ENCODE measurements around the gene TWF2. TPM values are rescaled to one million over a fixed set of nuclear protein-coding genes. Genes with fewer than 3 reads are reported as not detected.
A peak's percentile ranks its signal among the peaks of the same experiment; 100 is the strongest.

The TWF2 gene
- total and polyA plus RNA-seq, 2 of the 13 experiments (the other 11 are each of a cell fraction or from before 2014, with no cell fraction given): 45.5 to 108 TPM

DNA sequence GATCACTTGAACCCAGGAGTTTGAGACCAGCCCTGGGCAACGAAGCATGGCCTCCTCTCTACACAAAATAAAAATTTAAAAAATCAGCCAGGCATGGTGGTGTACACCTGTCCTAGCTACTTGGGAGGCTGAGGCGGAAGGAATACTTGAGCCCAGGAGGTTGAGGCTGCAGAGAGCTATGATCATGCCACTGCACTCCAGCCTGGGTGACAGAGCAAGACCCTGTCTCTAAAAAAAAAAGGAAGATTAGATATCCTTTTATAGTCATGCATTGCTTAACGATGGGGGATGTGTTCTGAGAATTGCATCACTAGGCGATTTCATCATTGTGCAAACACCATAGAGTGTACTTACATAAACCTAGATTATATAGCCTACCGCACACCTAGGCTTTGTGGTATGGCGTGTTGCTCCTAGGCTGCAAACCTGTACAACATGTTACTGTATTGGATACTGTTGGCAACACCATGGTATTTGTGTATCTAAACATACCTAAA is 28.4 kb downstream of the TWF2 start (continued):
- TF ChIP-seq, protein P1, sequence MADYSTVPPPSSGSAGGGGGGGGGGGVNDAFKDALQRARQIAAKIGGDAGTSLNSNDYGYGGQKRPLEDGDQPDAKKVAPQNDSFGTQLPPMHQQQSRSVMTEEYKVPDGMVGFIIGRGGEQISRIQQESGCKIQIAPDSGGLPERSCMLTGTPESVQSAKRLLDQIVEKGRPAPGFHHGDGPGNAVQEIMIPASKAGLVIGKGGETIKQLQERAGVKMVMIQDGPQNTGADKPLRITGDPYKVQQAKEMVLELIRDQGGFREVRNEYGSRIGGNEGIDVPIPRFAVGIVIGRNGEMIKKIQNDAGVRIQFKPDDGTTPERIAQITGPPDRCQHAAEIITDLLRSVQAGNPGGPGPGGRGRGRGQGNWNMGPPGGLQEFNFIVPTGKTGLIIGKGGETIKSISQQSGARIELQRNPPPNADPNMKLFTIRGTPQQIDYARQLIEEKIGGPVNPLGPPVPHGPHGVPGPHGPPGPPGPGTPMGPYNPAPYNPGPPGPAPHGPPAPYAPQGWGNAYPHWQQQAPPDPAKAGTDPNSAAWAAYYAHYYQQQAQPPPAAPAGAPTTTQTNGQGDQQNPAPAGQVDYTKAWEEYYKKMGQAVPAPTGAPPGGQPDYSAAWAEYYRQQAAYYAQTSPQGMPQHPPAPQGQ (CRISPR knock-in tag; IDR thresholded peaks at IDR 0.05; ENCODE audit: borderline replicate concordance): peak; percentile 54; the same call in 1 of the 2 replicates
- TF ChIP-seq ZNF451 (CRISPR knock-in tag; IDR thresholded peaks at IDR 0.05) (no peak), ATM (IDR thresholded peaks at IDR 0.05; ENCODE audit: borderline replicate concordance) (peak; percentile 95; the same call in 1 of the 2 replicates), DMTF1 (CRISPR knock-in tag; IDR thresholded peaks at IDR 0.05) (no peak), PHF8 (CRISPR knock-in tag; IDR thresholded peaks at IDR 0.05) (no peak), ZNF556 (CRISPR knock-in tag; IDR thresholded peaks at IDR 0.05; ENCODE audit: borderline replicate concordance) (no peak; the same call in 1 of the 2 replicates), GATAD2A (CRISPR knock-in tag; IDR thresholded peaks at IDR 0.05) (peak; percentile 98), ZNF749 (CRISPR knock-in tag; IDR thresholded peaks at IDR 0.05; ENCODE audit: borderline replicate concordance) (peak; percentile 75; the same call in 1 of the 2 replicates), SRSF9 (IDR thresholded peaks at IDR 0.05; ENCODE audit: borderline replicate concordance, insufficient read depth, low read depth, low read length, poor library complexity, severe bottlenecking) (no peak), GRHL1 (CRISPR knock-in tag; conservative IDR thresholded peaks at IDR 0.05) (no peak), SALL2 (CRISPR knock-in tag; IDR thresholded peaks at IDR 0.05) (0 out of 2 replicates have a peak, but pooled peaks have one; percentile 62), ZNF30 (CRISPR knock-in tag; IDR thresholded peaks at IDR 0.05) (no peak), FOSL2 (CRISPR knock-in tag; IDR thresholded peaks at IDR 0.05) (peak; percentile 77), REST (IDR thresholded peaks at IDR 0.05; ENCODE audit: borderline replicate concordance in 1 of 2, low read depth in 1 of 2, low read length in 2 of 2) (peak in 1 of 2 experiments; percentile 56; a peak in 1 of 4 replicates), CBX1 (IDR thresholded peaks at IDR 0.05; ENCODE audit: low read depth) (no peak), SMC3 (IDR thresholded peaks at IDR 0.05; ENCODE audit: low read length) (peak; percentile 55; the same call in 1 of the 2 replicates), THYN1 (CRISPR knock-in tag; IDR thresholded peaks at IDR 0.05; ENCODE audit: borderline replicate concordance, low read depth) (no peak), ZNF282 (IDR thresholded peaks at IDR 0.05; ENCODE audit: partially characterized antibody) (no peak)
- TF ChIP-seq, protein P2, sequence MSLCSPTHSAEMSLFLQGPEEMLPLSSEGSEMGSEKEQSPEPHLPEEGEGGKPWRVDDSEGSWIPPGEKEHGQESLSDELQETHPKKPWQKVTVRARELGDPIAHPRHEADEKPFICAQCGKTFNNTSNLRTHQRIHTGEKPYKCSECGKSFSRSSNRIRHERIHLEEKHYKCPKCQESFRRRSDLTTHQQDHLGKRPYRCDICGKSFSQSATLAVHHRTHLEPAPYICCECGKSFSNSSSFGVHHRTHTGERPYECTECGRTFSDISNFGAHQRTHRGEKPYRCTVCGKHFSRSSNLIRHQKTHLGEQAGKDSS (CRISPR knock-in tag; IDR thresholded peaks at IDR 0.05; ENCODE audit: borderline replicate concordance, low read depth): no peak
